Hepatic stellate cell (primary cell): ENCODE measurements around the gene TAAR1.
"Not testable (repeated sequence)": the region's sequence is repeated elsewhere in the genome, so short reads cannot be mapped to it uniquely, and the experiment has no call there.

Experiments
- DNase-seq: peaks from one replicate; pipeline ENCODE4 v3.0.0; 2011; ENCODE audit warnings: low spot score

Gene TAAR1

GRCh38 chr6:132659082-132659481 lies at the start of gene TAAR1:
Gene TAAR1, minus strand, starts transcription at chr6:132659182. Its CDS starts 13,179 bp downstream, at chr6:132646003.
- DNase-seq: no peak

DNA sequence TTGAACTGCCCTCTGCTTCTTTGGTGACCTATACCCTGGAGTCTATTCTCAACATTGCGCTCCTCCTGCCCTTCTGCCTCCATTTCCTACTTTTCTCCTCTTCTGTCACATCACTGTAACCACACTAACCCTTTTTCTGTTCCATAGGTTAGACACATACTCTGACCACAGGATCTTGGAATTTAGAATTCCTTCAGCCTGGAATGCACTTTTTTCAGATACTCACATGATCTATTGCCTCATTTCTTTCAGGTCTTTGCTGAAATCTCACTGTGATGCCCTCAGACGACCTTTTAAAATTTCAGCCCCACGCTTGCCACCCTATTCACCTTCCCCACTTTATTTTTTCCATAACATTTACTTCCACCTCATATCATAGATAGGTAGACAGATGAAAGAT lies 49.8 kb upstream of the TAAR1 start:
- no peak for DNase-seq

- DNase-seq: no peak
Observed at GRCh38 chr6:132708002-132708401, 49.0 kb upstream of the TAAR1 start.

- DNase-seq: not testable (repeated sequence)
Observed at GRCh38 chr6:132706756-132707155, 47.8 kb upstream of the TAAR1 start.

GRCh38 chr6:132703936-132704335 lies 45.0 kb upstream of the TAAR1 start:
- no peak for DNase-seq

GRCh38 chr6:132698608-132699007 lies 39.6 kb upstream of the TAAR1 start:
- DNase-seq: no peak

GRCh38 chr6:132695773-132696172 lies 36.8 kb upstream of the TAAR1 start:
- DNase-seq: no peak

GRCh38 chr6:132693478-132693877 lies 34.5 kb upstream of the TAAR1 start:
- no peak for DNase-seq

DNA sequence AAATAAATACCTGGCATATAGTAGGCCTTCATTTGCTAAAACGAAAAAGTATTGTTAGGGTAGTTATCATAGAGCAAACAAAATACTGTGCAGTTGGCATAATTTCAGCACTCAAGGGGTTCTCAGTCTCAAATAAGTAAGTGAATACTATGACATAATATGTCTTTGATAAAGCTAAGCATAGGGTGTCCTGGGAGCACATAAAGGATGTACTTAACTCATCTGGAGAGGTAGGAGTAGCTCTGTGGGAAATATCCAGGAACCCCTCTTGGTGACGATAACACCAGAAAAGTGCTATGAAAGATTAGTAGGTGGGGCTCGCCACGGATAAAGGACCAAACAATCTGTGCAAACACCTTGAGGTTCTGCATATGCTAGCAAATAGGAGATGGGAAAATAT lies 31.7 kb upstream of the TAAR1 start:
- DNase-seq: no peak

- DNase-seq: no peak
Observed at GRCh38 chr6:132687306-132687705, 28.3 kb upstream of the TAAR1 start.

DNA sequence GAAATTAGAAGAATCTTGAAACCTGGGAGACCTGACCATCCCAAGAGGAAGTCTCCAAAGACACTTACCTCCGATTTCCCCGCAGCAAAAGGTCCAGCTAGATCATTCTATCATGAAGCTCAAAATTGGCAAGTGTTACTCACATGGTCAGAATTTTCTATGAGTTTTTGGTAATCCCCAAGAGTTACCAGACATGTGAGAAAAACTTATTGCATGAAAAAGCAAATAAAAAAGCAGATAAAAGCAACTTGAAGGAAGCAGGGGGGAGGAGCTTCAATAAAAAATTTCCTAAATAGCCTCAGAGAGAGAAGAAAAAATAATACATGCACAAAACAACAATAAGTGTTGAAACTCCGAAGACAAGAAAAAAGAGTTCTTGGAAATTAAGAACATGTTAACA lies 27.5 kb upstream of the TAAR1 start:
- no peak for DNase-seq

DNA sequence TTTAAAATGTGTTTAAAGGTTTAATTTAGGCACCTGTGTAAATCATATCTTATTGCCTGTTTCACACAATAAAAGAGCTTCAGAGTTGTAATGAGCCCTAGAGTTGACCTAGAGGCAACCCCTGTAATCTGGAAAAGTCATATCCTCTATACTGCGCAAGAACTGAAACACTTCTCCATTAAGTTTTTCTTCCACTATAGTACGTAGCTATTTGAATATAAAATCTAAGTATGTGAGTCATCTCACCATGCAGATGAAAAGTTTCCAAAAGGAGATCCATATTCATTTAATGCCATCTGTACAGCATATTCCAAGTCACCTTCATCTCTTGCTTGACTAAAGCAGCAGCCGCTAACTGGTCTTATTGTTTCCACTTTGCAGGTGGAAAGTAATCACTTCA lies 26.0 kb upstream of the TAAR1 start:
- DNase-seq: no peak

DNA sequence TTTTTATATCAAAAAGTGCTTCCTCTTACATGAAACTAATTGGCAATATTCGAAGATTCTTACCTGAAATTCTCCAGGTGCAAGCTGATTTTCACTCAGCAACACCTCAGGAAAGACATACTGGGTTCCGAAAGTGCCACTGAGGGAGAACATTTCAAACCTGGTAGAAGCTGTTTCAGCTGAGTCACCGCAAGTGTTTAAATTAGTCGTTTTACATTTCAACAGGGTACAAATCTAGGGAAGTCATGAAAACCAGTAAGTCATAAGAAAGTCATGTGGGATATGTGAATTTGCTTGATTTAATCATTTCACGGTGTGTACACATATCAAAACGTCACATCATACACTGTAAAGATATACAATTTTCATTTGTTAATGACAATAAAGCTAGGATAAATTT lies 25.3 kb upstream of the TAAR1 start:
- DNase-seq: no peak

- DNase-seq: no peak
Observed at GRCh38 chr6:132683543-132683942, 24.6 kb upstream of the TAAR1 start.

- not testable (repeated sequence) for DNase-seq
Observed at GRCh38 chr6:132679094-132679493, 20.1 kb upstream of the TAAR1 start.

DNA sequence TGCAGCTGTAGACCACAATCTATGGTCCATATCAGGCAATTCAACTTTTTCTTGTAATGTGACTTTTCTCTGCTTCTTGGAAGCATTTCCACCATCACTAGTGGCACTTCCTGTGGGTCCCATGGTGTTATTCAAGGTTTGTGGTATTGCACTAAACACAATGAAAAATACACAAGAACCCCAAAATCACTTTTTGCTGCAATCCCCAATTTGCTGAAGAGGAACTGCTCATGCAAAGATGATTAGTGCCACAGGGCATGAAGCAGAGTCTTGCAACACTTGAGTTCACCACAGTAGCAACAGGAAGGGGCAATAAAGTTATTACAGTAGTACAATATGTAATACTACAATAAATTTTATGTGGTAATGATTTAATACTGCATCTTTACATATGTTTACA lies 16.8 kb upstream of the TAAR1 start:
- no peak for DNase-seq

- DNase-seq: no peak
Observed at GRCh38 chr6:132675002-132675401, 16.0 kb upstream of the TAAR1 start.

GRCh38 chr6:132673376-132674094 lies 14.6 kb upstream of the TAAR1 start:
- no peak for DNase-seq

GRCh38 chr6:132671295-132671694 lies 12.3 kb upstream of the TAAR1 start:
- DNase-seq: no peak

- peak; percentile 8 for DNase-seq
Observed at GRCh38 chr6:132669690-132670291, 10.8 kb upstream of the TAAR1 start.

- DNase-seq: no peak
Observed at GRCh38 chr6:132666118-132666517, 7.1 kb upstream of the TAAR1 start.

DNA sequence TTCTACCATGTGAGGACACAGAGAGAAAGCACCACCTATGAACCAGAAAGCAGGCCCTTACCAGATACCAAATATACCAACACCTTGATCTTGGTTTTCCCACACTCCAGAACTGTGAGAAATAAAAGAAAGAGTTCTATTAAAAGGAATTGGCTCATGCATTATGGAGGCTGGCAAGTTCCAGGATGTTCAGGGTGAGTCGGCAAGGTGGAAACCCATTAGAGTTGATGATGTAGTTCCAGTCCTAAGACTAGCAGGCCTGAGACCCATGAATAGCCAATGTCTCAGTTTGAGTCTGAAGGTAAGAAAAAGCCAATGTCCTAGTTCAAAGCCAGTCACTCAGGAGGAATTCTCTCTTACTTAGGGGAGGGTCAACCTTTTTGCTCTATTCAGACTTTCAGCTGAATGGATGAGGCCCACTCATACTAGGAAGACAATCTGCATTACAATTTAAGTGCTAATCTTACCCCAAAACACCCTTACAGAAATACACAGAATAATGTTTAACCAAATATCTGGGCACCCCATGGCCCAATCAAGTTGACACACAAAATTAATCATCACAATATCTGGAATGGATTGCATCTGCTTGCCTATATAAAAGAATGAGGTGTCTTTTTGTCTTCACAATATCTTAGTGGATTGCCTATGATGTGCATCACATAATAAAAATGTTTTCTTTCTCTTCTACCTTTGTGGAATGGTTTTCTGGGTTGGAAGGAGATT lies 5.5 kb upstream of the TAAR1 start:
- DNase-seq: no peak

DNA sequence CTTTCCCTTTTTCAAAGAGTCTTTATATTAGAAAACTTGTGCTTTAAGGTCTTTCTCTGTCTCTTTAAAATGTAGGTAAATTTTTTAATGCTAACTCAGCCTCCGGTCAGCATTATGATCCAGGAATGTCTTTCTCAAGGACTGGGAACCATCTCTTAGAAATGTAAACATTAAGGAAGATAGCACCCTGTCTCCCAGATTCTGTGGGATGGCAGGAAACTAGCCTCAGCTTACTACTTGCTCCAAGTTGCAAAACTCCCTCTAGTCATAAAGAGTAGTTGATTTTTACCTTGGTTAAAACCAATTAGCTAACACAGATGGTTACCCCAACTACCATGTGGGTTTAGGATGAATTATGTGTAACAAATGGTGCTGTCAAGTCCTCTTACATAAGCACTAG lies 4.7 kb upstream of the TAAR1 start:
- no peak for DNase-seq
